ENCODE data around the gene BASP1. TPM values are rescaled to one million over a fixed set of nuclear protein-coding genes. Genes with fewer than 3 reads are reported as not detected.

The BASP1 gene
- total RNA-seq, 1 experiment from 2014 or later: 0.34 TPM

DNA sequence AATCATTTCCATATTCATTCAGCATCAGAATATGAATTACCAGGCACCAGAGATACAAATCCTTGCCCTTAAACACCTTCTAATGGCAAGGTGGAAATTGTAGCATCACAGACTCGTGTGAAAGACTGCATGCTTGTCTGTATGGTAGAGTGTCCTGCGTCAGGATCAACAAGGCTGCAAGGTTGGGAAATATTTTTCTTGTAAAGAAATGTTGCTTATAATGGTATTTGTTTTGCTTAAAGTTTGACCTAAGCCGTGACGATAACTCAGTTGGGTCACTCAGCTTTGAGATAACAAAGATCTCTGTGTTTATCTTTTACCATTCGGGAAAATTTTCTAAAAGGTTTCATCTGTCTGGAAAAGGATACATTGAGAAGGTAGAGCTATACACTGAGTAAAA is 87.6 kb downstream of the BASP1 start:
- no peaks in the 10 kb centered on the region for H3K4me1 ChIP-seq (ENCODE audit: control insufficient read depth in 1 of 2, insufficient read depth in 2 of 2, low read length in 2 of 2)
- ChIA-PET POLR2A (no interaction called here), CTCF (no interaction called here)

GRCh38 chr5:17305964-17306725 is 88.7 kb downstream of the BASP1 start:
- H4K20me1 ChIP-seq (ENCODE audit: insufficient read depth): no peaks in the 10 kb centered on the region
- ChIA-PET RAD21 (ENCODE audit: low non-redundant PET in 1 of 2, low total read pairs in 2 of 2, uncharacterized antibody in 2 of 2, unreplicated experiment in 2 of 2) (no interaction called here), CTCF (no interaction called here), POLR2A (no interaction called here)
- H3K27ac ChIP-seq (ENCODE audit: low read depth, low read length): no peak overlapping the region
- no peak overlapping the region for H3K9ac ChIP-seq (ENCODE audit: low read length)
- H3K4me3 ChIP-seq (replicated peaks in 1 of 2; ENCODE audit: low read depth in 1 of 2, low read length in 2 of 2): no peak overlapping the region
- ATAC-seq (no peak), DNase-seq (ENCODE audit: low read depth, low spot score) (no peak)
- H3K79me2 ChIP-seq (ENCODE audit: insufficient read depth, low read length): no peaks in the 10 kb centered on the region
- intact Hi-C loops (cut with micrococcal nuclease): no loop called here
- H3K4me2 ChIP-seq (ENCODE audit: low read length): no peak overlapping the region
- no peaks in the 10 kb centered on the region for H3K27me3 ChIP-seq (ENCODE audit: insufficient read depth, low read length)
- no TSS peak for BruUV-seq (replicated peaks)
- no peaks in the 10 kb centered on the region for H3K4me1 ChIP-seq (ENCODE audit: control insufficient read depth in 1 of 2, insufficient read depth in 2 of 2, low read length in 2 of 2)
- no peak for TF ChIP-seq CEBPB (IDR thresholded peaks at IDR 0.05; ENCODE audit: low read depth)
- TF ChIP-seq POLR2AphosphoS5 (IDR thresholded peaks at IDR 0.05; ENCODE audit: low read depth, low read length): no peak
- H3K9me2 ChIP-seq (ENCODE audit: insufficient read depth): no peaks in the 10 kb centered on the region
- no peak overlapping the region for H2AFZ ChIP-seq (ENCODE audit: low read depth, low read length, poor library complexity, severe bottlenecking)
- H3K9me3 ChIP-seq (ENCODE audit: control insufficient read depth in 1 of 2, insufficient read depth in 1 of 2, low read depth in 1 of 2, low read length in 2 of 2): no peaks in the 10 kb centered on the region; a peak in 1 of 4 replicates
- no peaks in the 10 kb centered on the region for H3K36me3 ChIP-seq (ENCODE audit: control insufficient read depth in 1 of 2, insufficient read depth in 2 of 2, low read length in 2 of 2)

More for the DNA sequence above, 87.6 kb downstream of the BASP1 start:
- BruUV-seq (replicated peaks): no TSS peak
- H3K36me3 ChIP-seq (ENCODE audit: control insufficient read depth in 1 of 2, insufficient read depth in 2 of 2, low read length in 2 of 2): no peaks in the 10 kb centered on the region
- no peak for TF ChIP-seq EGR1 (IDR thresholded peaks at IDR 0.05; ENCODE audit: low read depth)
- TF ChIP-seq, protein P1, sequence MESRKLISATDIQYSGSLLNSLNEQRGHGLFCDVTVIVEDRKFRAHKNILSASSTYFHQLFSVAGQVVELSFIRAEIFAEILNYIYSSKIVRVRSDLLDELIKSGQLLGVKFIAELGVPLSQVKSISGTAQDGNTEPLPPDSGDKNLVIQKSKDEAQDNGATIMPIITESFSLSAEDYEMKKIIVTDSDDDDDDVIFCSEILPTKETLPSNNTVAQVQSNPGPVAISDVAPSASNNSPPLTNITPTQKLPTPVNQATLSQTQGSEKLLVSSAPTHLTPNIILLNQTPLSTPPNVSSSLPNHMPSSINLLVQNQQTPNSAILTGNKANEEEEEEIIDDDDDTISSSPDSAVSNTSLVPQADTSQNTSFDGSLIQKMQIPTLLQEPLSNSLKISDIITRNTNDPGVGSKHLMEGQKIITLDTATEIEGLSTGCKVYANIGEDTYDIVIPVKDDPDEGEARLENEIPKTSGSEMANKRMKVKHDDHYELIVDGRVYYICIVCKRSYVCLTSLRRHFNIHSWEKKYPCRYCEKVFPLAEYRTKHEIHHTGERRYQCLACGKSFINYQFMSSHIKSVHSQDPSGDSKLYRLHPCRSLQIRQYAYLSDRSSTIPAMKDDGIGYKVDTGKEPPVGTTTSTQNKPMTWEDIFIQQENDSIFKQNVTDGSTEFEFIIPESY (IDR thresholded peaks at IDR 0.05; ENCODE audit: extremely low read depth, insufficient replicate concordance, low read length): no peak
- H3K9me2 ChIP-seq (ENCODE audit: insufficient read depth): no peaks in the 10 kb centered on the region
- no peak for DNase-seq (ENCODE audit: low read depth, low spot score)
- H3K79me2 ChIP-seq (ENCODE audit: insufficient read depth, low read length): no peaks in the 10 kb centered on the region
- RAD21 ChIA-PET (ENCODE audit: low non-redundant PET in 1 of 2, low total read pairs in 2 of 2, uncharacterized antibody in 2 of 2, unreplicated experiment in 2 of 2): no interaction called here
- no peak overlapping the region for H3K27ac ChIP-seq (ENCODE audit: low read depth, low read length)
- intact Hi-C loops (cut with micrococcal nuclease): no loop called here
- no peak overlapping the region for H3K4me2 ChIP-seq (ENCODE audit: low read length)
- no peaks in the 10 kb centered on the region for H3K27me3 ChIP-seq (ENCODE audit: insufficient read depth, low read length)
- no peak overlapping the region for H2AFZ ChIP-seq (ENCODE audit: low read depth, low read length, poor library complexity, severe bottlenecking)
- no peaks in the 10 kb centered on the region for H3K9me3 ChIP-seq (ENCODE audit: control insufficient read depth in 1 of 2, insufficient read depth in 1 of 2, low read depth in 1 of 2, low read length in 2 of 2)
- ATAC-seq: no peak
- no peak overlapping the region for H3K9ac ChIP-seq (ENCODE audit: low read length)
- no peaks in the 10 kb centered on the region for H4K20me1 ChIP-seq (ENCODE audit: insufficient read depth)
- H3K4me3 ChIP-seq (replicated peaks in 1 of 2; ENCODE audit: low read depth in 1 of 2, low read length in 2 of 2): no peak overlapping the region
